HUDEP-2 (cell line): ENCODE results near the gene MEIS3.
A peak's percentile ranks its signal among the peaks of the same experiment; 100 is the strongest.

ENCODE experiments used
- DNase-seq, 76 experiments: peaks; one replicate each; lab custom pipeline; 2025; ENCODE audit not compliant: unreplicated experiment in 76 of 76; lab: John Stamatoyannopoulos, UW

Gene MEIS3

DNA sequence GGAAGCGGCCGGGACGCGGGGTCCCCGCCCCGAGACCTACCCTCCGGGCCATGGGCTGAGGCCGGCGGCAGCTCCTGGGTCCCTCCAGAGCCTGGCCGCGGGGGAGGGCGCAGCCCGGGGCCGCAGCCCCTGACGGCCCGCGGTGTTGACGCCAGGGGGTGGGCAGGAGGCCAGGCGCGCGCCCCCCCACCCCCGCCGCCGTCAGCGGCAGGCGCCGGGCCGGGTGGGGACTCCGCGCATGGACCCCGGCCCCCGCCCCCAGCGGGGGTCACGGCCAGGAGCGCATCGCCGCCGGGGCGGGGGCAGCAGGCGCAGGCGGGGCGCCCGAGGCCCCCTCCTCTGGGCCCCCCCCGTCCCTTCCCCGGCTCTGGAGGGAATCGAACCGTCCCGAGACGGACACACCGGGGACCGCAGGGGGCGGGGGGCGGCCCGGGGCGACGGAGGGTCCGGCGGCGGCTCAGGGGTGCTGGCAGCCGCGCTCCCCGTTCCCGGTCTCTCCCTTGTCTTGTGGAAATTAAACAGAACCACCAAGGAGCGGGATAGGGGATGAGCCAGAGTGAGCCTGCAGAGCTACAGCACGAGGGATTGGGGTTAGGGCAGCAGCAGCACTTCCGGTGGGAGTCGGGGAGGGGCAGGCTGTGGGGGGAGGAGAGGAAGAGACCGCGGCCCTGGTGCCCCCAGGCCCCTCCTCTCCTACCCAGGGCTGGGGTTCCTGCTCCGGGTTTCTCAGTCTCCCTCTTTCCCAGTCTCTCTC, at the start of gene MEIS3:
Gene MEIS3, minus strand, starts transcription at position 498 of the 754 bp plus-strand sequence. Its CDS starts 446 bp downstream, at position 52.
- DNase-seq: no peak

DNA sequence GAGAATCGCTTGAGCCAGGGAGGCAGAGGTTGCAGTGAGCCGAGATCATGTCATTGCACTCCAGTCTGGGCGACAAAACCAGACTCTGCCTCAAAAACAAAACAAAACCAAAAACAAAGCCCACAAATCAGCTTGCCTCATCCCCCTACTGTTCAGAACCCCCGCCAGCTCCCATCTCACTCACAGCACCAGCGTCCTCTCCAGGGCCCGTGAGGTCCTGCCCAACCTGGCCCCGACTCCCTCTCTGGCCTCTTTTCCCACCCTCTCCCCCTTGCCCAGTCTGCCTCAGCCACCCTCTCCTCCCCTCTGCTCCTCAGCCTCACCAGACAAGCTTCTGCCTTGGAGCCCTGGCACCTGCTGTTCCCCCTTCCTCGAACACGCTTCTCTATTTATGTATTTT, 48.6 kb upstream of the MEIS3 start:
- no peak for DNase-seq

DNA sequence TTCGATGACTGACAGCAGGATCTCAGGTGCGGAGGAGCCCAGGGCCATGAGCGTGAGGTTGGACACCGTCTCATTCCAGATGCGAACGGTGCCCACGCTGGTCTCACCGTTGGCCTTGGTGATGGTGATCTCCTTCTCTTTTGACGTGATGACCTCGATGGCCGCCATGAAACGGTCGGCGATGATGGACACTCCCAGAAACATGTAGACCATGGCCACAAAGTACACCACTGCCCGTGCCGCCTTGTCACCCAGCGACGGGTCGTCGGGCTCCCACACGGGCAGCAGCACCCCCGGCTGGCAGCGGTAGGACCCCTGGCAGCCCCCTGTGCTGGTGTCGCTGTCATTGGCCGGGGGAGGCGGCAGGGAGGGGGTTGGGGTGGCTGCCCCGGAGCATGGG, 46.6 kb upstream of the MEIS3 start:
- no peak for DNase-seq

DNA sequence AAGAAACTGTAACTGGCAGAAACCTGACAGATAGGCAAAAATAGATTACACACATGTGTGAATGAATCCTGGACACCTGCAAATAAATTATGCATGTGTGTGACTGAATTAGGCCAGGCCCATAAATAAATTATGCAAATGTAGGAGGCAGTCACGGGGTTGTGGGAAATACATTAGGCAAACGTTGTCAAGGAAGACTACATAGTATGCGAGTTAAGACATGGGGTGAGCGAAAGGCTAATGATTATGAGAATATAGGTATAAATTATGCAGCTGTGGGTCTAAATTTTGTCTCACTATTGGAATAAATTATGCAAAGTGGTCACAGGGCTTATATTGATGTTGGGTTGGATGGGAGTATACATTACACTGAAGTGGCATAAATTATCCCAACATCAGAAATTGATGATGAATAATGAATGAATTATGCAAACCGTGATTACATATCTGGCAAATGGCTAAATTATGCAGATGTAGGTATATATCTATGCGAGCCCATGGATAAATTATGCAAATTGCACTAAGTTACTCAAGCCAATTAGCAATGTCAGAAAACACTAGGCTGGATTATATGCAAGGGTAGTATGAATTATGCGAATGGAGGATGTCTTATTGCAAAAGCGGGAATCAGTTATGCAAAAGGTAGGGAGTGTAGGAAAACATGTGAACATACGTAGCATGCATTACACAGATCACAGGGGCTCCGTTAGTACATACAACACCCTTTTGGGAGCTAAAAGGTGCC, 45.5 kb upstream of the MEIS3 start:
- no peak for DNase-seq

DNA sequence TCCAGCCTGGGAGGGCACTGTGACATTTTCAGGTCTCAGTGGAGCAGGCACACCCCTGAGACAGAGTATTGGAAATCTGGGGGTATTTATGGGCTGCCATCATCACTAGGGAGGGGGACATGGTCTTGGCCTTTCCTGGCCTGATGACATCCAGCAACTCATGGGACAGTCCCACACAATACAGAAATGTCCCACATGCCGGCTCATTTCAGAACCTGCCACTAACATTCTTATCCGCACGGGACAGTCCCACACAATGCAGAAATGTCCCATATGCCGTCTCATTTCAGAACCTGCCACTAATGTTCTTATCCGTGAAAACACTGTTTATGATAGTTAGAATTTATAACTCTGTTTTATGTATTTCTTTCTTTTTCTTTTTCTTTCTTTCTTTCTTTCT, 42.5 kb upstream of the MEIS3 start:
- DNase-seq: no peak

DNA sequence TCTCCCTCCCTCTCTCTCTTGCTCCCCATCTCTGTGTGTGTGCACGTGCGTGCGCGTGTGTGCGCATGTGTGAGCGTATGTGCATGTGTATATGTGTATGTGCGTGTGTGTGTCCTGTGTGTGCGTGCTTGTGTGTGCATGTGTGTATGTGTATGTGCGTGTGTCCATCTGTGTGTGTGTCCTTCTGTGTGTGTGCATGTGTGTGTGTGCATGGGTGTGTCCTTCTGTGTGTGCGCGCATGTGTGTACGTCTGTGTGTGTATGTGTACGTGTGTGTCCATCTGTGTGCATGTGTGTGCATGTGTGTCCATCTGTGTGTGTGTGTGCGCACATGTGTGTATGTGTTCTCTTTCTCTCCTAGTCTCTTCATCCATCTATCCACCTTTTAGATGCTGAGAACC, 40.1 kb upstream of the MEIS3 start:
- no peak for DNase-seq

DNA sequence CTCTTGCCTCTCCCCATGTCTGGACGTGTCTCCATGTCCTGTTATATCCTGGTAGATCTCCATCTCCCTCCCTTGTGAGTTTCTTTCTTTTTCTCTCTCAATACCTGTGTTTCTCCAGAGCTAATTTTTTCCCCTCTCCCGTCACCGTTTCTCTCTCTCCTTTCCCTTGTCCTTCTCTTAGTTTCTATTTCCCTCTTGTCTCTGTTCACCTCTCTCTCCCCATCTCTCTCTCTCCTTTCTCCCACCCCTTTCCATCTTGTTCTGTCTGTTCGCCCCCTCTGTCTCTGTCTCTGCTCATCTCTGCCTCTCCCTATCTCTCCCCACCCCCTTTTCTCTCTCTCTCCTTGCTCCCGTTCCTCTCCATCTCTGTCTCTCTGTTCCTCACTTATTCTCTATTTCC, 39.3 kb upstream of the MEIS3 start:
- DNase-seq: no peak

DNA sequence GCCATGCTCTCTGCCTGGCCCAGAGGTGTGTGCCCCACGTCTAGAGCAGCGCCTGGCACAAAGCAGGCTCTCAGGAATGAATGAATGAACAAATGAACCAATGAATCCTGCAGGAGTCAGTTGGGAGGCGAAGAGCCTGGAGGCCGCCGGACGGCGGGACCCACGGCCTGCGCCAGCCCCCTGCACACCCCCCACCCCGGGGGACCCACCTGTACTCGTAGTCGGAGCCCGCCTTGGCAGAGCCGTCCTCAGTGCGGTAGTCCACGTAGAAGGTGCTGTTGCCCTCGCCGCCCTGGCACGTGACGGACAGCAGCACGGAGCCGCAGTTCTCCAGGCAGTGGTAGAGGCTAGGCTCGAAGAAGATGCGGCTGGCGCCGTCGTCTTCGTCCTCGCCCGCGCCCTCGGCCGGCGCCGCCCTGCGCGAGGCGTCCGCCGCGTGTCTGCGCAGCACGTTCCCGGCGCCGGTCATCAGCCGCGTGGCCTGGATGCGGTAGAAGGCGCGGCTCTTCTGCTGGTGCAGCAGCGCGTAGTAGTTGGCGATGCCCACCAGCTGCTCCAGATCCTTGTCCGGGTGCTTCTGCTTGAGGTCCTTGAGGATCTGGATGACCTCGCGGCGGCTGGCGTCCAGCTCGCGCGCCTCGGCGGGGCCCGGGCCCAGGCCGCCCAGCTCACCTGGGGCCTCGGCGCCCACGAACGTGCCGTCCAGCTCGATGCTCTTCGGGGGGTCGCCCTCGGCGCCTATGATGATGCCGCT, 37.6 kb upstream of the MEIS3 start:
- DNase-seq: no peak

DNA sequence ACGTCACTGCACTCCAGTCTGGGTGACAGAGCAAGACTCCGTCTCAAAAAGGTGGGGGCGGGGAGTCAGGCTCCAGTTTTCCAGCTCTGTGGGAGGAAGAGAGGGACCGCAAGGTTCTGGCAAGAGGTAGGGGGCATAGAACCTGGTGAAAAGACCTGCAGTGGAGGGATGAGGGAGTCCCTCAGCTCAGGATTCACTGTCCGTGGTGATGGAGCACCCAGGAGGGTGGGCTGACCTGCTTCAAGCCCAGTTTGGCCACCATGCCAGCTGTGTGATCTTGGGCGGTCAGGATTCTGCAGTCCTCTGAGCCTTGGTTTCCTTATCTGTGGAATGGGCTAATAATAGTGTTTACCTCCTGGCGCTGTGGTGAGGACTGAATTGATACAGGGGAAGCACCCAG, 31.2 kb upstream of the MEIS3 start:
- no peak for DNase-seq

DNA sequence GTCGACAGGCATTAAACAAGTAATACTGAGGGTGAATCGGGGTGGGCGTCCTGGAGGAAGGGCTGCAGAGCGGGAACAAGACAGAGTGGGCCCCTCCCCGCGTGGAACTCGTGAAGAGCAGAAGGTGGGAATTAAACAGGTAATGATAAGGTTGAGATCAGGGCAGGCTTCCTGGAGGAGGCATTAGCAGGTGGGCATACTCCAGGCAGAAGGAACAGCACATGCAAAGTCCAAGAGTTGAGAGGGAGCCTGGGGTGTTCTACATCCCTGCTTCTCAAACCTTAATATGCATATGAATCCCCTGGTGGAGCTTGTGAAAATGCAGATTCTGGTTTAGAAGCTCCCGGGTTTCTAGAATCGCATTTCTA, 29.0 kb upstream of the MEIS3 start:
- no peak for DNase-seq

DNA sequence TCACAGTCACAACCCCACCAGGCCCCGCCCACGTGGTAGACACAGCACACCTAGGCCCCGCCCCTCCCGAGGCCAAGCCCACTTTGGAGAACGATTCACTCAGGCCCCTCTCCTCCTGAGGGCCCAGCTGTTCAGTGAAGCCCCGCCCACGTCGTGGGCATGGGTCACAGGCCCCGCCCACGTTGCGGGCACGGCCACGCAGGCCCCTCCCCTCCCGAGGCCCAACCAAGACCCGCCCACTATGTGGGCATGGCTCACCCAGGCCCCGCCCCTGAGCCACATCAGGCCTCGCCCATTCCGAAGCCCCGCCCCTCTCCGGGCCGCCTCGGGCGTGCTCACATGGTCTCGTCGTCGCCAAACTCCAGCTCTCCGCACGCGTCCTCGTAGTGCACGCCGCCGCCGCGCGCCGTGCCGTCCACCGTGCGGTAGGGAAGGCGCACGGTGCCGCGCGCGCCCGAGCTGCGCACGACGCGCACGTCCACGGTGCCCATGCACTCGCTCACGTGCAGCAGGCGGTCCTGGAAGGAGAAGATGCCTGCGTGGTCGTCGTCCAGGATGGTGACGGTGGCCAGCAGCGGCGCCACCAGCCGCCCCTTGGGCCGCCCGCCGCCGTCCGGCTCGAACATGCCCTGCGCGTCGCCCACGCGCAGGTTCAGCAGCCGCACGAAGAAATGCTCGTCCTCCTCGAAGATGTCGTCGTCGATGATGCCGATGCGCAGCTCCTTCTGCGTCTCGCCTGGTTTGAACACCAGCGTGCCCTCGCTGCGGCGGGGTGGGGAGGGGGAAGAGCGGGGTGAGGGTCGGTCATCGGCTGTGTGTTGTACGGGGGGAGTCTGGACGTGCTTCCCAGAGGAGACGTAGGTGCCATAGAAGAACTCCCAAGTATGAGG, 28.4 kb upstream of the MEIS3 start:
- DNase-seq: peak in 75 of 76 experiments; percentile 89 to 100 (median 98)

DNA sequence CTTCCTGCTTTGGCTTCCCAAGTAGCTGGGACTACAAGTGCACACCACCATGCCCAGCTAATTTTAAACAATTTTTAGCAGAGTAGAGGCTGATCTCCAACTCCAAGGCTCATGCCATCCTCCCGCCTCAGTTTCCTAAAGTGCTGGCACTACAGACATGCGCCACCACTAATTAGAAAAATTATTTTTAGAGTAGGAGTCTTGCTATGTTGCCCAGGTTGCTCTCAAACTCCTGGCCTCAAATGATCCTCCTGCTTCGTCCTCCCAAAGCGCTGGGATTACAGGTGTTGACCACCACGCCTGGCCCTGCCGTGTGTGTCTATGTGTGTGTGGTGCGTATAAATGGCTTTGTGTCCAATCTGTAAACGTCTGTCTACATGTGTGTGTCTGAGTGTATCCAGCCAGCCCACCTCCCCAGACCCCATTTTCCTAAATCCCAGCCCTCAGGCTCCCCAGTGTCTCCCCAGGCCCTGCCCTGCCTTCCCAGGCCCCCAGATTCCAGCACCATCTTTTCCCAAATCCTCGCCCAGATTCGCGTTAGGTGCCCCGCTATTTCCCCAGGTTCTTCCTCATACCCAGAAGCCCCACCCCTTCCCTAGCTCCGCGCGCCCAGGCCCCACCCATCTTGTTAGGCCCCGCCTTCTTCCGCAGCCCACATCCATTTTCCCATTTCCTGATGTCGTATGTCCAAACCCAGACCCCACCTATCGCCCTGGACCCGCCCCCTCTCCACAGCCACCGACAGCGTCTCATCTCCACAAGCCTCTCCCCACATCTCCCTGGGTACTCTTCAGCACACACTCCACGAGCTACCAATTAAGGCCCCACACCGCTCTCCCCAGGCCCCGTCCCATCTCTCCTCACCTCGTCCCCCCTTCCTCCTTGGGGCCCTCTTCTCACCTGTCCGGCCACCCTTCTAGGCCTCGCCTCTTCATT, 27.5 kb upstream of the MEIS3 start:
- peak in 72 of 76 experiments; percentile 43 to 97 (median 90) for DNase-seq

DNA sequence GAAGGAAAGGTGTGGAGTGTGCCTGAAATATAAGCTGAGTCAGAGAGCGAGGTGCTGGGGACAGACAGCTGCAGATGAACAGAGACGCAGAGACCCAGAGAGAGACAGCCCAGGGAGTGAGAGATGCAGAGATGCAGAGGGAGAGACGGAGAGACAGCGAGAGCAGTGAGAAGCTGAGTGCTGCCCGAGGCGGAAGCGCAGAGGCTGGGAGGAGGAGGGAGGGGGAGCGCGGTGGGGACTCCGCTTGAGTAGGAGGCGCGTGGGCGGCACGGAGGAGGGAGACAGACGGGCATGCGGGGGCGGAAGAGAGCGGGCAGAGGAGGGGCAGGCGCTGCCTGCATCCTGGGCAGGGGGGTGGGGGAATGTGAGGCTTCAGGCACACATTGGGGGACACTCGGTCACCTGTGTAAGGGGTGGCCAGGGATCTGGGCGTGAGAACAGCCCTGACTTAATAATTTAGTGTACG, 26.6 kb upstream of the MEIS3 start:
- DNase-seq: peak in 73 of 76 experiments; percentile 37 to 93 (median 76)

DNA sequence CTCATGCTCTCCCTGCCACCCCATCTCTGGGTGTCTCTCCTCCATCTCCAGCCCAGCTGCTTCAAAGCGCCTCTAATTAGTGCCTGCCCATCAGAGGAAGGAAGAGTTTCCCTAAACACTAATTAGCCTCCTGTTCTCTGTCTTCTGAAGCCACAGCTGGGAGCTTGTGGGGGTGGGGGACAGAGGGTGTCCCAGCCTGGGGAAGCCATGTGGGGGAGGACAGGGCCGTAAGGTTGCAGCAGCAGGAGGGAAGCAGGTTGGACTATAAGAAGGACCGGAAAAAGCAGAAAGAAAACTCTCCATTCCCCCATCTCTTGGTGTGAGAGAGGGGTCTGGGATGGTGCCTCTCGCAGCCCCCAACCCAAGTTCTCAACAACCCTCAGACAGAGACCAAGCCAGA, 26.2 kb upstream of the MEIS3 start:
- DNase-seq: no peak

DNA sequence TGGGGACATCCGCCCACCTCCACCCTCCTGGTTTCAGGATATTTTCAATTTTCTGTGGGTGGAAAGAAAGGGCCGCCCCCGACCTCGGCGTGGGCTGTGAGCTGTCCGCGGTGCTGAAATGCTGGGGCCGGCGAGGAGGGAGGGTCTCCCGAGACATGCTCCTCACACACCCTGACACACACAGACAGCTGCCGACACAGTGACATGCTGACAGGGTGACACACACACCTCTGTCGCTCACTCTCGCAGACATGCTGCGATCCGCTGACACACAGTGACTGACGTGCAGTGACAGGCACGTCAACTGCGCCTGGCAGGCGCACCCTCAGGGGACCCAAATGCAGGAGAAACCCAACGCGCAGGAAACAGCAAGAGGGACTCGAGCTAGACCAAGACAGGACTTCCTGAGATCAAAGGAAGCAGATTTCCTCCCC, 25.1 kb upstream of the MEIS3 start:
- peak in 3 of 76 experiments; percentile 21 to 34 (median 32) for DNase-seq

DNA sequence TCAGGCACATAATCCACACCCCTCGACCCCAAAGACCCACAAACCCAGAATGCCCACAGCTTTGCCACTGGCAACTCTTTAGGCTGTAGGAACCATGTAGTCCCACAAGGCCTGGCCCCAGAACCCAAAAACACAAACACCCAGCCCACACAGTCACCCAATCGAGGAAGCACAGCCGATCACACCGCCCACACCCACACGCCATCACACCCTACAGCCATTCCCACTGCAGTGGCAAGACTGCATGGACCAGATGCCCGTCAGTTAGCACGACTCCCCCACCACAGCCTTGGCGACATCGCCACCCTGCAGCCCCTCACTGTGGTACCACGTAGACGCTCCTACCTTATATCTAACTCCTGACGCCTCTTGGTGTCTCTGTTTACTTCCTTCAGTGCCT, 24.0 kb upstream of the MEIS3 start:
- no peak for DNase-seq

DNA sequence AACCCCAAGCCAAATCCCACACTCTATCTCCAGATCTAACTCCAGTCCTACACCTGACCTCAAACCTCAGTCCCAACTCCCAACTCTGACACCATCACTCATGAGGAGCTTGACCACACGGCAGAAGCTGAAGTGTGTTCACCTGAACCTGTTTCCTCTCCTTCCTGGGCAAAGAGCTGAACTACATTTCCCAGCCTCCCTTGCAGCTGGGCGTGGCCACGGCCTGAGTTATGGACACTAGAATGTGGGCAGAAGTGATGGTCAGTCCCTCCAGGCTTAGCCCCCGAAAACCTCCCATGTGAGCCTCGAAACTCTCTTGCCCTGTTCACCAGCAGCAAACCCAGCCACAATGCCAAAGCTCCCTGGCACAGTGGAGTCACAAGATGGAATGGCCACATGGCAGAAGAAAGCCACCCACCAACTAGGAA, 19.5 kb upstream of the MEIS3 start:
- no peak for DNase-seq

DNA sequence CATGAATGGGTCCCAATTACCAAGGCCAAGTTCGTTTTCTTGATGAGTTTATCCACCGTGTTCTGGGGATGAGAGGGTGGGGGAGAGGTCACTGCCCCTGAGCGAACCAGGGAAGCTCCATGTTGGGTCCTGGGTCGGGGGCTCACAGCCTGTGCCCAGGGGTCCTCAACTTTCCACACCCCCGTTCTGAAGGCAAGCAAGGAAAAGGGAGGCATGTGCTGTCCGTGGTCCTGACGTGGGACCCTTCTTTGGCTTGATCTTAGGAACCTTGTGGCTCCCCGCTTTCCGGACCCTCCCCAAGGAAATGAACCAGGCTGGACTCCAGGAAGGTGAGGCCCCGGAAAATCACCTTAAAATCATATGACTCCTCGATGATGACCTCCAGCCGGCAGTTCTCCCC, 18.2 kb upstream of the MEIS3 start:
- no peak for DNase-seq

DNA sequence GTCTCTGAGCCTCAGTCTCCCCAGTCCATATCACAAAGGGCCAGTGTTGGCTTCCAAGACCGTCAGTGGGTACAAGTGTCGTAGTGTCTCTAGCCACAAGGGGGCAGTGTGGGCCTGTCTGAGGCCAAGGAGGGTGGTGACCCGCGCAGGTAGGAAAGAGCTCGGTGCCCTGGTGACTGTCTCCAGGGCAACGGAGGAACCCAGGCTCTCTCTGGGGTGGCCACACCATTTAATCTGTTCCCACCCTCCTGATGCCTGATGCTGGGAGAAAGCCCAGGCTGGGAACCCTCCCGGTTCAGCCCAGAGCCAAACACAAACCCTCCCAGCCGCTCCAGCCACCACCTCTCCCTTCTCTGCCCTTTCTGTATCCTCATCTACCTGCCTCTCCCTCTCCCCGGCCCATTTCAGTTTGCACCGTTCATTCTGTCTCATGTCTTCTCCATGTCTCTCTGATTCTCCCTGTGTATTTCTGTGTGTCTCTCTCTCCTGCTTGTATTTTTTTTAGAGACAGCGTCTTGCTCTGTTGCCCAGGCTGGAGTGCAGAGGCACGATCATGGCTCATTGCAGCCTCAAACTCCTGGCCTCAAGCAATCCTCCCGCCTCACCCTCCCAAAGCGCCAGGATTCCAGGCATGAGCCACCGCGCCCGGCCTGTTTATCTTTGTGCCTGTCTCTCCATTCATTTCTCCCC, 17.5 kb upstream of the MEIS3 start:
- peak in 69 of 76 experiments; percentile 17 to 88 (median 68) for DNase-seq
